HG02852 (cell line): ENCODE data around the gene PITX3.
"Not testable (repeated sequence)": the region's sequence is repeated elsewhere in the genome, so short reads cannot be mapped to it uniquely, and the experiment has no call there.

Experiments used
- ATAC-seq: cut with Tn5 transposase; IDR thresholded peaks from one replicate; pipeline ENCODE4 v1.9.1; 2021; ENCODE audit warnings: mild to moderate bottlenecking, moderate library complexity; ENCODE audit not compliant: unreplicated experiment

Gene PITX3

GRCh38 chr10:102229810-102230263 lies 11.5 kb downstream of the PITX3 start:
- no peak for ATAC-seq

DNA sequence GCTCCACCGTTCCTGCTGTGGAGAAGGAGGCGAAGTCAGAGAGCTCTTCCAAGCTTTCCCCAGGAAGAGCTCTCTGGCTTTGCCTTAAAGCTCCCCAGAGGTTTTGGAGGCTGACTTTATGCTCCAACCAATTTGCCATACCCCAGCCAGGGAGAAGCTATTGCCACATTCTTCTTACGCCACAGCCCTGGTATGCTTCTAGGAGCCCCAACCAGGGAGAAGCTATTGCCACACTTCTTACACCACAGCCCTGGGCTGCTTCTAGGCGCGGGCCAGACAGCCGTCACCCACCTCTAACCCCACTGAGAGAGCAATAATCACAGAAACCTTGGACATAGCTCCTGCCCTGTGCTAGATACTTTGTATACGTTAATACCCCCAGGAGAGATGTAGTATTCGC lies 14.3 kb downstream of the PITX3 start:
- no peak for ATAC-seq

DNA sequence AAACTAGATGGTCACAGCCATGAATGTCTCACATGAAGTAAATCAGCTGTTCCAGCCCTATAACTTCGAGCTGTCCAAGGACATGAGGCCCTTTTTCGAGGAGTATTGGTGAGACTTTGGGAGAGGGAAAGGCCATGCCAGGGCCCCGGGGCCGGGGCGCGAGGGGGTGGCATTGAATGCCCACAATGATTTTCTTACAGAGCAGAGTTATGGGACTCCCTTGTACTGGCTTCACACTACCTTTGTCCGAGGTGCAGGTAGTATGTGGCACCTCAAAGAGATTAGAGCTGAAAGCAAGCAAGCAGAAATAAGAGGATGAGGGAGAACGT lies 14.8 kb downstream of the PITX3 start:
- no peak for ATAC-seq

DNA sequence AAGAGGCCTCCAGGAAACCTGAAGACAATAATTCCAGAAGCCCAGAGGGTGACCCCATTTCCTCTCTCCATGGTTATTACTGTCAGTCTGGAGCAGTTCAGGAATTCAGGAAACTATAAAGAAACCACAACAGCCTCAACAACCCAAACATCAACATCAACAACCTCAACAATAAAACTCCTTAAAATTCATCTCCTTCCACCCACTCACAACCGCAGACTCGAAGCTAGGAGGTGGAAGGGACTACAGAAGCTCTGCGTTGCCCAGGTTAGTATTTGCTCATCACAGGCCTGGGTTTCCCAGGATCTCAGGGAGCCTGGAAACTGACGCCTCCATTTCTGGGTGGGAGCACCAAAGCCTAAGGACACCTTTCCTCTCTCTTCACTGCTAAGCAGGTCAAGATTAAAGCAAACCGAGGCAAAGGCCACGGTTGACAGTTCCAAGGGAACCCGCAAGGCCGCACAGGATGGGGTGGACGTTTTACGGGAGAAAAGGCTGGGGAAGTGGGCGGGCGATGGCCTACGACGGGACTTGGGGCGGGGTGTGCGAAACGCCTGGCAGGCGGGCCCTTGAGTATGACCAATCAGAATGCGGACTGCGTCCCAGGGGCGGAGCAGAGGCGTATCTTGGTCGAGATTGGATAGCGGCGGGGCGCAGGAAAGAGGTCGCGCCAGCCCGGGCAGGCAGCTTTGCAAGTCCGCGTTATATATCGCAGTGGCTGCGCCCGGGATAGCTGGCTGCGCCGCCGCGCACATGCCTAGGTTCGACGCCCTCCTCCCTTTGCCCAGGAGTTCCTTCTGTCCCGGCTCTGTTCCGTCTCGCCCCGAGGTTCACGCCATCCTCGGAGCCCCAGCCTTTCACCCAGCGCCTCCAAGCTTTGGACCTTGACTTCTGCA lies 15.4 kb downstream of the PITX3 start, which contains the start of gene ELOVL3:
TSS of gene ELOVL3 (plus strand) at position 654 of the 896 bp plus-strand sequence. CDS start 250 bp downstream, outside the sequence.
- ATAC-seq, result peak; percentile 94

GRCh38 chr10:102222797-102223196 lies 18.5 kb downstream of the PITX3 start:
- ATAC-seq, result no peak

DNA sequence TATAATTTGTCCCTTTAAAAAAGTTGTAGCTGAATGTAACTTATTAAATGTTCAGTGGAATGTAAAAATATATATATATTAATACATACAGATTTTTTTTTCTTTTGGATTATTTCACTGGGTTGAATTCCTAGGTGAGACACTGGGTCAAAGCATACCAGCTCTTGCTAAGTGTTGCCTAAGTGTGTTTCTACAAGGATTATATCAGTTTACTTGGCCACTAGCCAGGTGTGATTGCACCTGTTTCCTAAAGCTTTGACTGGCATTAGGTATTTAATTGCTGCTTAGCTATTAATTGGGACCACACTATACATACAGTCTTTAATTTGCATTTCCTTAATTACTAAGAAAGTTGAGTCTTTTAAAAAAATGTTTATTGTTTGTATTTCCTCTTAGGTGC lies 20.7 kb downstream of the PITX3 start:
- no peak for ATAC-seq

- ATAC-seq, result no peak
Measured at GRCh38 chr10:102219370-102219769, 21.9 kb downstream of the PITX3 start.

GRCh38 chr10:102213599-102213998 lies 27.7 kb downstream of the PITX3 start:
- ATAC-seq, result not testable (repeated sequence)

- ATAC-seq, result no peak
Measured at GRCh38 chr10:102211615-102212299, 29.6 kb downstream of the PITX3 start.

DNA sequence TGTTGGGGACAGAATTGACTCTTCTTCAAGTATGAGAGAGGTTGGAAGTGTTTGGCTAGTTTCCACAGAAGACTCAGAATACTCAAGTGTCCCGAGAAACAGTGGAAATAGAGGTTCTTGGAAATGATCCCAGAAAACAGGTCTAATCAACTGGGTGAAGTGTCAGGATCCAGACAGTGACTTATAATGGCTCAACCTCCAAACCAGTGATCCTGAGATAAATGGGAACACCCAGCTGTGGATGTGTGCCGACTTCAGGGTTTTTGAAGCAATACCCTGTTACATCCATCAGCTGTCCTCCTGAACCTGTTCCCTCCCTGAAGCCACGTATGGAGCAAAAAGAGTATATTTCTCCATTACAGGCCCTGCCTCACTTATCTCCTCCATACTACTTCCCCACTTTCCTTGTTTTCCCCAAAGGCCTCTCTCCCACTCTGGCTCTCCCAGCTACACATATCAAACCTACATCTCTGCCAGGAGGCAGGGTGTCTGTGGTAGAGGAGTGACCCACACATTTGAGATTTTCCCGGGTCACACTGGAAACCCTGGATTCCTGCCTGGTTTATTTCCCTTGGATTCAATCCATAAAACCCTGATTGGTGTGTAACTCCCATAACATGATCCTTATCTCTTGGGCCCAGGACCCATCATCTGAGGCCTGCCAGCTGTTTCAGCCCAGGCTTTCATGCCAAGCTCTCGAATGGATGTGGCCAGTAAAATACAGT lies 32.8 kb downstream of the PITX3 start:
- ATAC-seq, result no peak

GRCh38 chr10:102202386-102202785 lies 38.9 kb downstream of the PITX3 start:
- ATAC-seq, result no peak

DNA sequence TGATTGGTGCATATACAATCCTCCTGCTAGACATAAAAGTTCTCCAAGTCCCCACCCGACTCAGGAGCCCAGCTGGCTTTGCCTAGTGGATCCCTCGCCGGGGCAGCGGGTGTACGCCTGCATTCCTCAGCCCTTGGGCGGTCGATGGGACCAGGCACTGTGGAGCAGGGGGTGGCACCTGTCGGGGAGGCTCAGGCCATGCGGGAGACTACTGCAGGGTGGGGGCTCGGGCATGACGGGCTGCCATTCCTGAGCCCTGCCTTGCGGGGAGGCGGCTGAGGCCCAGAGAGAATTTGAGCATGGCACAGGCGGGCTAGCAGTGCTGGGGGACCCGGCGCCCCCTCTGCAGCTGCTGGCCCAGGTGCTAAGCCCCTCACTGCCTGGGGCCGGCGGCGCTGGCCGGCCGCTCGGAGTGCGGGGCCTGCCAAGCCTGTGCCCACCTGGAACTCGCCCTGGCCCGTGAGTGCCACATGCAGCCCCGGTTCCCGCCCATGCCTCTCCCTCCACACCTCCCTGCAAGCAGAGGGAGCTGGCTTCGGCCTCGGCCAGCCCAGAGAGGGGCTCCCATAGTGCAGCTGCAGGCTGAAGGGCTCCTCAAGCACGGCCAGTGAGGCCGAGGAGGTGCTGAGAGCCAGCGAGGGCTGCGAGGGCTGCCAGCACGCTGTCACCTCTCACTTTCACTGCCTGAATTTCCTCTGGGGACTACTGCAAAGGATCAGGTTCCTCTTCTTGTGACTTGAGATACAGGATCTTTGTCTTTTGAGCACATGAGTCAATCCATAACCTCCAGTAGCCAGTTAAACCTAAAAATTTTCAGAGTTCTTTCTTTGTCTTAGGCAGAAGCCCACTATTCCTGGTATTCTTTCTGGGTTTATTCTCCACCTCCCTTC lies 40.3 kb downstream of the PITX3 start:
- no peak for ATAC-seq

DNA sequence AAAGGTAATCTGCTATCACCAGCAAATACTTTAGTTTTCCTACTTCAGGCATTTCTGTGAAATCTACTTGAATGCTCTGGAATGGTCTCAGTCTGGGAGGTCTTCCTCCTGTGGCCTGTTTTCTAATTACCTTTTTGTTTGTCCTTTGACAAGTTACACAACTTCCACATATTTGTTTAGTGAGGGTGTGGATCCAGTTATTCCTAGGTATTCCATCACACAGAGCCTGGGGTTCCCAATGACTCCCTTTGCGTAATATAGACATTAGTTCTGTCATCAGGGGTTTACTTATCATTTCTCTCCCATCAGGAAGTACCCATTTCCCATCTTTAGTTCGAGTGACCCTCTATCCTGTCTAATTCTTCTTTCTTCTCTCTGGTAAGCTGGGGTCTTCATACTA lies 43.3 kb downstream of the PITX3 start:
- no peak for ATAC-seq

- no peak for ATAC-seq
Measured at GRCh38 chr10:102196893-102197292, 44.4 kb downstream of the PITX3 start.

DNA sequence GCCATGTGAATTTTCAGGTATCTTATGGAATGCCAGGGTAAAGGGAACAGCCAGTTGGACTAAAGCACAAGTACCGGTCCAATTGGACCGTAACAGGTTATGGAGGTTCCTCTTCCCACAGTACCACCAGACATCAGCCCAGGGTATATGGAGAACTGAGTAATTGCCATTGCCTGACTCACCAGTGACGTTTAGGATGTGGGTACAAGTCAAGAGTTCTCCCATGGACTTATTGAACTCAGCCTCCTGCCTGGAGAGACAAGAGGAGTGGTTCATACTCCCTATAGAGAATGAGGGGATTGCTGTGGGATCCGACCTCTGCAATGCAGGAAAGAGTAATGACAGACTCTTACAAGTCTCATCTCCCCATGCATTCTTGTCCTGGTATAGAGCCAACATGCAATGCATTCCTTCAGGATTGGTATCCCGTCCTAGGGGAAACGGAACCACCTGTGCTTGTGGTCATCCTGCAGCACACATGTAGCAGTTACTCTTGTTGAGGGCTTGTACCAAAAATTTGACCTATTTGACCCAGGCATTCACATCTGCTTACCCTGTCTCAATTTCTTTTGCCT lies 45.9 kb downstream of the PITX3 start:
- no peak for ATAC-seq

DNA sequence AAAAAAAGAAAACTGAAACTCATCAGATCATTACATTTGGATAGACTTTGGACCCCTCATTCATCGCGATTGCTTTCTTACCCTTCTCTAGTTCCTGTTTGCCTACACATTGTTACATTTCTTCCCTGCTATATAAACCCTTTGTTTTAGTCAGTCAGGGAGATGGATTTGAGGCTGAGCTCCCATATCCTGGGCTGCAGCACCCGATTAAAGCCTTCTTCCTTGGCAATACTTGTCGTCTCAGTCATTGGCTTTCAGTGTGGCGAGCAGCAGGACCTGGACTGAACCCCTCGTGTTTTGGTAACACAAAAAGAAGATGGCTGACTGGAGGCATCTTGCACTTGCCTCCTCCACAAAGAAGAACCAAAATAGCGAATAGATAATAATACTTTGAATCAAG lies 49.4 kb downstream of the PITX3 start:
- no peak for ATAC-seq

DNA sequence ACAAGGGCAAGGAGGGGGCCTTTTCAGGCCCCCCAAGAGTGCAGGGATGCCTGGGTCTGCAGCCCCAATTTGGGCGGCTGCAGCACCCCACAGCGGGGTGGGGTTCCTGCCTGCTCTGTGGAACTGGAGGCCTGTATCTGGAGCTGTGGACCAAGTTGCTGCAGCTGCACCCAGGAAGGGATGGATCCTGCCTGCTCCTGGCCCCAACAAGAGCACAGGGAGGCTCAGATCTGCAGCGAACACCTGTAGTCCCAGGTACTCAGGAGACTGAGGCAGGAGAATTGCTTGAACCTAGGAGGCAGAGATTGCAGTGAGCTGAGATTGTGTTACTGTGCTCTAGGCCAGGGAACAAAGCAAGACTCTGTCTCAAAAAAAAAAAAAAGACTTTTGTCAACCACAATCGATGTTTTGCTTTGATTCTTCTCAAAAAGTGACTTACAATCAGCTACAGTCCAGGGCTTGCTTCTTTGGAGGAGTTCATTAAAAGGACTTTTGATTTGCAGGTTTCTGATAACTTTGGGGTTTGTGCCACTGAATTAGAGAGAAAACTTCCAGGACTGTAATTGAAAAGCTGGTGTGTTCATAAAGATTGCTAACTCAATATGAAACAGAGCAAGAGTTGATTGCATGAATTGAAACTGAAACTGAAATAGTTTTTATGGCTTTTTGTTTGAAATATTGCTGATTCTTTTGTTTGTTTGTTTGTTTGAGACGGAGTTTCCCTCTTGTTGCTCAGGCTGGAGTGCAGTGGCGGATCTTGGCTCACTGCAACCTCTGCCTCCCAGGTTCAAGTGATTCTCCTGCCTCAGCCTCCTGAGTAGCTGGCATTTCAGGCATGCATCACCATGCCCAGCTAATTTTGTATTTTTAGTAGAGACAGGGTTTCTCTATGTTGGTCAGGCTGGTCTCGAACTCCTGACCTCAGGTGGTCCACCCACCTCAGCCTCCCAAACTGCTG lies 52.1 kb downstream of the PITX3 start:
- ATAC-seq, result not testable (repeated sequence)

DNA sequence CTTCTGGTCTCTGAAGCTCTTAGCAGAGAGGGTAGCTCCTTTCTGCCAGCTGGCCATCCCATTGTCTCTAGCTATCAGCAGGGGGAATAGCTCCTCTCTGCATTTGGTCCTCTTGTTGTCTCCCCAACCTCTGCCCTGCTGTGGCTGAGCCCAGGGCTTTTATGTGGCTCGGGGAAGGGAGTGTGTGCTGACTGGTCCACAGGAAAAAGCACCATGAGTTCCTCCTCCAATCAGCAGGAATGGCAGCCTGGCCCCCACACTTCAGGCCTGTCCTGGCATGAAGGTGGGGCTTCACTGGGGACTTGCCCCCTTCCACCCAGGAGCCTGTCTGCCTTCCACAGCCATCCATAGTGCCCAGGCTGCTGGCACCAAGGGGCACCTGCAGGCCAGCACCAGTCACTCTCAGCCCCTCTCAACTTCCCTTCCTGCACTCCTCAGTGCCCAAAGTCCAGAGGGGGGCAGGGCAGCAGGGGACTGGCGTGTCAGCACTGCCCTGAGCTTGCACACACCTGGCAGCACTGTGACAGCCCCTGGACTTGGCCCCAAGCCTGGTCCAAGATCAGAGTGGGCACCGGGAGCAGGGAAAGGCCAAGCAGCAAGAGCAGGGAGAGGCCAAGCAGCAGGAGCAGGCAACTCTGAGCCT lies 52.9 kb downstream of the PITX3 start:
- no peak for ATAC-seq
